SU-DHL-6 (cell line): ENCODE measurements around the gene SLC39A9.

Experiments used
- H2AFZ ChIP-seq: fragments of 200-600 bp; sonication (generic); 2 replicates; pipeline ENCODE4 v1.6.1; 2014; ENCODE audit warnings: low read depth, mild to moderate bottlenecking, moderate library complexity, mixed read lengths, antibody characterized with exemption, low read length; ENCODE audit not compliant: severe bottlenecking
- H3F3A ChIP-seq: fragments of 200-600 bp; shearing (Covaris generic); 2 replicates; pipeline ENCODE4 v1.6.0; 2016; ENCODE audit warnings: antibody characterized with exemption, mild to moderate bottlenecking; ENCODE audit not compliant: insufficient read depth
- H3K27ac ChIP-seq: fragments of 200-600 bp; sonication (generic); 2 replicates; pipeline ENCODE4 v1.5.1; 2016; ENCODE audit warnings: low read depth, mild to moderate bottlenecking, low read length, moderate library complexity, mixed read lengths
- H3K27me3 ChIP-seq: fragments of 200-600 bp; sonication (generic), shearing (Covaris generic); 2 replicates; pipeline ENCODE4 v1.6.0; 2014; ENCODE audit warnings: mild to moderate bottlenecking, low read length
- H3K36me3 ChIP-seq: fragments of 200-600 bp; sonication (generic); 2 replicates; pipeline ENCODE4 v1.6.1; 2014; ENCODE audit warnings: mild to moderate bottlenecking, low read length, mixed read lengths
- H3K4me2 ChIP-seq: fragments of 300-600, 200-600 bp; shearing (Covaris generic), sonication (generic); 2 replicates; pipeline ENCODE4 v1.6.0; 2014; ENCODE audit warnings: low read length, low read depth, mild to moderate bottlenecking; ENCODE audit not compliant: poor library complexity, severe bottlenecking
- H3K4me3 ChIP-seq: fragments of 200-600 bp; sonication (generic); 2 replicates; pipeline ENCODE4 v1.5.1; 2014; ENCODE audit warnings: antibody characterized with exemption, low read length, mild to moderate bottlenecking, mixed read lengths; ENCODE audit not compliant: insufficient read depth, poor library complexity, severe bottlenecking
- H3K79me2 ChIP-seq: fragments of 200-600 bp; sonication (generic); 2 replicates; pipeline ENCODE4 v1.6.1; 2014; ENCODE audit warnings: mild to moderate bottlenecking, low read length, moderate library complexity; ENCODE audit not compliant: insufficient read depth
- H3K9ac ChIP-seq: fragments of 200-600 bp; sonication (generic); 2 replicates; pipeline ENCODE4 v1.7.0; 2014; ENCODE audit warnings: mild to moderate bottlenecking, low read length
- H3K9me2 ChIP-seq: fragments of 200-600 bp; sonication (generic); replicated peaks from 2 replicates; pipeline ENCODE4 v1.6.1; 2014; ENCODE audit warnings: low read length; ENCODE audit not compliant: insufficient read depth
- H3K9me3 ChIP-seq: fragments of 200-600 bp; sonication (generic); 2 replicates; pipeline ENCODE4 v1.6.1; 2014; ENCODE audit warnings: low read length, mixed read lengths; ENCODE audit not compliant: insufficient read depth
- H4K20me1 ChIP-seq: fragments of 200-600 bp; sonication (generic); 2 replicates; pipeline ENCODE4 v1.6.1; 2014; ENCODE audit warnings: low read depth, mild to moderate bottlenecking, antibody characterized with exemption, low read length, moderate library complexity, mixed read lengths
- EZH2phosphoT487 ChIP-seq: fragments of 200-600 bp; sonication (generic), shearing (Covaris generic); conservative IDR thresholded peaks from 2 replicates; pipeline ENCODE4 v1.6.1; 2018; ENCODE audit warnings: mild to moderate bottlenecking, antibody characterized with exemption, low read length, moderate library complexity, mixed read lengths
- TF ChIP-seq, protein P1 (sequence below): fragments of 200-600 bp; sonication (generic); IDR thresholded peaks from one replicate; pipeline ENCODE4 v1.5.1; 2017; ENCODE audit warnings: antibody characterized with exemption, mild to moderate bottlenecking, low read length, moderate library complexity; ENCODE audit not compliant: insufficient read depth, poor library complexity, severe bottlenecking

The SLC39A9 gene

DNA sequence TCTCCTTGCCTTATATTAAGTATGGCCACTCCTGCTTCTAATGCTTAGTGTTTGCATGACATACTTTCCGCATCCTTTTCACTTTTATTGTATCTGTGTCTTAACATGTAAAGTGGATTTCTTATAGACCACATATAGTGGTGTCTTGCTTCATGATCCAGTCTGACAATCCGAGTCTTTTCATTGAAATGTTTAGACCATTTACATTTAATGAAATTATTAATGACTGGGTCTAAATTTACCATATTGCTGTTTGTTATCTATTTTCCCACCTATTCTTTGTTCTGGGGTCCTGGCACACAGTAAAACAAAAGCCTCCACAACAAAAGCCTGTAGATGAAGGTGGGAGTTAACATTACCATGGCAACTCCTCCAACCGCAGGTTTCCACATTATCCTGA, 23.3 kb upstream of the SLC39A9 start:
- no peak overlapping the region for H3K27ac ChIP-seq
- H3K36me3 ChIP-seq = peaks cover 22% of the 10 kb centered on the region
- no peaks in the 10 kb centered on the region for H3K27me3 ChIP-seq
- no peak overlapping the region for H3K9ac ChIP-seq
- H2AFZ ChIP-seq = no peak overlapping the region
- no peaks in the 10 kb centered on the region for H3K79me2 ChIP-seq
- TF ChIP-seq, protein P1, sequence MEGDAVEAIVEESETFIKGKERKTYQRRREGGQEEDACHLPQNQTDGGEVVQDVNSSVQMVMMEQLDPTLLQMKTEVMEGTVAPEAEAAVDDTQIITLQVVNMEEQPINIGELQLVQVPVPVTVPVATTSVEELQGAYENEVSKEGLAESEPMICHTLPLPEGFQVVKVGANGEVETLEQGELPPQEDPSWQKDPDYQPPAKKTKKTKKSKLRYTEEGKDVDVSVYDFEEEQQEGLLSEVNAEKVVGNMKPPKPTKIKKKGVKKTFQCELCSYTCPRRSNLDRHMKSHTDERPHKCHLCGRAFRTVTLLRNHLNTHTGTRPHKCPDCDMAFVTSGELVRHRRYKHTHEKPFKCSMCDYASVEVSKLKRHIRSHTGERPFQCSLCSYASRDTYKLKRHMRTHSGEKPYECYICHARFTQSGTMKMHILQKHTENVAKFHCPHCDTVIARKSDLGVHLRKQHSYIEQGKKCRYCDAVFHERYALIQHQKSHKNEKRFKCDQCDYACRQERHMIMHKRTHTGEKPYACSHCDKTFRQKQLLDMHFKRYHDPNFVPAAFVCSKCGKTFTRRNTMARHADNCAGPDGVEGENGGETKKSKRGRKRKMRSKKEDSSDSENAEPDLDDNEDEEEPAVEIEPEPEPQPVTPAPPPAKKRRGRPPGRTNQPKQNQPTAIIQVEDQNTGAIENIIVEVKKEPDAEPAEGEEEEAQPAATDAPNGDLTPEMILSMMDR = no peak
- no peak for TF ChIP-seq EZH2phosphoT487
- H3K4me2 ChIP-seq = no peak overlapping the region
- H4K20me1 ChIP-seq = 0 out of 2 replicates have a peak, but pooled peaks cover 3% of the 10 kb centered on the region
- no peaks in the 10 kb centered on the region for H3K9me3 ChIP-seq
- H3K9me2 ChIP-seq = no peaks in the 10 kb centered on the region
- H3F3A ChIP-seq = peaks cover 6% of the 10 kb centered on the region; the same call in 1 of the 2 replicates
- H3K4me3 ChIP-seq = no peak overlapping the region

DNA sequence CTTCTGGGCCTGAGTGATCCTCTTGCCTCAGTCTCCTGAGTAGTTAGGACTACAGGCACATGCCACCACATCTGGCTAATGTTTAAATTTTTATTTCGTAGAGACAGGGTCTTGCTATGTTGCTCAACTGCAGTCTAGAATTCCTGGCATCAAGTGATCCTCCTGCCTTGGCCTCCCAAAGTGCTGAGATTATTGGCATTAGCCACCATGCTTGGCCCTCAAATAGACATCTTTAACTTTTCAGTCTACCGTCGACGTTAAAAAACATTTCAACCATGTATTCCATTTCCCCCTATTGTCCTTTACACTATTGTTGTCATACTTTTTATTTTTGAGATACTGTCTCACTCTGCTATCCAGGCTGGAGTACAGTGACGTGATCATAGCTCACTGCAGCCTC, 22.8 kb upstream of the SLC39A9 start:
- Histone ChIP-seq H3K9me3 (no peaks in the 10 kb centered on the region), H3F3A (peaks cover 6% of the 10 kb centered on the region; the same call in 1 of the 2 replicates), H4K20me1 (0 out of 2 replicates have a peak, but pooled peaks cover 3% of the 10 kb centered on the region), H3K4me2 (no peak overlapping the region), H3K27ac (no peak overlapping the region), H3K9ac (no peak overlapping the region), H3K27me3 (no peaks in the 10 kb centered on the region), H3K79me2 (0 out of 2 replicates have a peak, but pooled peaks cover 2% of the 10 kb centered on the region), H3K36me3 (peaks cover 22% of the 10 kb centered on the region), H2AFZ (no peak overlapping the region), H3K4me3 (no peak overlapping the region), H3K9me2 (no peaks in the 10 kb centered on the region)
- TF ChIP-seq, protein P1 = no peak
- TF ChIP-seq EZH2phosphoT487 = no peak

DNA sequence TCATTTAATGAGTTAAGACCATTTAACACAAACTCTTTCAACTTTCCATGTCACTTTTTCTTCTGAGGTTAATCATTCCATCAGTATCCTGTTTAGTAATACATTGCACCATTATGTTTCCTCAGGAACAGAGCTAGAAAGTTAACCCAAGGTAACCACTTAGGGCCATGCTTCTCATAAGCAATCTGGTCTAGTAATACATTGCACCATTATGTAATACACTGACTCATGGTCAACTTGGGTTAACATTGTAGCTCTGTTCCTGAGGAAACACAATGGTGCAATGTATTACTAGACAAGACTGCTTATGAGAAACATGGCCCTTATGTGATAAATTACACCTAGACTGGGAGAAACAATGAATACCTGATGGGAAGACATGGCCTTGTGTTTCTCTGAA, 22.1 kb upstream of the SLC39A9 start:
- Histone ChIP-seq H3F3A (peaks cover 6% of the 10 kb centered on the region; the same call in 1 of the 2 replicates), H3K79me2 (peaks cover 9% of the 10 kb centered on the region; the same call in 1 of the 2 replicates), H3K4me3 (no peak overlapping the region), H3K36me3 (peaks cover 22% of the 10 kb centered on the region), H3K9me2 (no peaks in the 10 kb centered on the region), H3K27ac (no peak overlapping the region), H3K9me3 (no peaks in the 10 kb centered on the region), H4K20me1 (0 out of 2 replicates have a peak, but pooled peaks cover 8% of the 10 kb centered on the region), H3K27me3 (no peaks in the 10 kb centered on the region), H3K9ac (no peak overlapping the region), H3K4me2 (no peak overlapping the region), H2AFZ (no peak overlapping the region)
- TF ChIP-seq, protein P1 = no peak
- TF ChIP-seq EZH2phosphoT487 = no peak
